Left forelimb (tissue), 1 donor: ENCODE data around the gene CTNNA2.

Experiments
- DNase-seq: peaks from one replicate; pipeline ENCODE4 v3.0.0-alpha.2; 2018; ENCODE audit warnings: low spot score

Gene CTNNA2

DNA sequence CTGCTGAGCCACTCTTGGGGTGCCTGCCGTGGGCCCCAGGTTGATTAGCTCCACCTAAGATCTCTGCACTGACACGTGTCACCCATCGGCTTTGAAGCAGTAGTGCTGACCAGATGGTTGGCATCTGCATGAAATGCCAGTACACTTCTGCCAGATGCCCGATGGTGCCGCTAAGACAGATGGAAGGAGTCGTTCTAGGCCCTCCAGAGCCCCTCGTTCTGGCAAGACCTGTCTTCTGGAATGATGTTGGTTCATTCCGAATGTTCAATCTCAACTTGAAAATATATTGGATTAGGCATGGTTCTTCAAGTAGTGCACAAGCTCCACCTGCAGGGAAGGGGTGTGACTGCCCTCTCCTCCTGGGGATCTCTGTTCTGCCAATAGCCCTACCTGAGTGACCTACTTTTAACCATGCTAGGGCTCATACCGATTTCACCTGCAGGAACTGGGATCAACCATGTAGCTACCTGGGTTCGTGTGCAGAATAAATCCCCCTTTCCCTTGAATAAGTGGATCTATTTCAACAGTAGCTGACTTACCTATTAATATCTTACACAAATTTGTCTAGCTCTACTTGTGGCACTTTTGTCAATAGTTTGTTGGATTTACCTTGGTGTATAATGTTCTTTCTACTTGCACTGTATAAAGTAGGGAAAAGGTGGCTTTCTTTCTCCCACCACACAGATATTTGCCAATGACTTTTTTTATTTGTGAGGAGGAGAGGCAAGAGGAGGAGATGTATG is 342.6 kb downstream of the CTNNA2 start:
- no peak for DNase-seq

DNA sequence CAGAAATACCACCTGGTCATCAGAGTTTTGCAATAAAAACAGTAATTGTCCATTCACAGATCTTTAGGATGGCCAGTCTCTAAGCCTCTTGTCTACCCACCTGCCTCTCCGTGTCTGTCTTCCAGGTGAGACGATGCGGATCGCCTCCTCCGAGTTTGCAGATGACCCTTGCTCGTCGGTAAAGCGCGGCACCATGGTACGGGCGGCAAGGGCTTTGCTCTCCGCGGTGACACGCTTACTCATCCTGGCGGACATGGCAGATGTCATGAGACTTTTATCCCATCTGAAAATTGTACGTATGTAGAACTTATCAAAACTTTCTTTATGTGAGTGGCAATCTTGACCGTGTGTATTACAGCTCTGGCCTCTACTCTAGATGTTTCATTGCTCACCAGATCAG is 345.0 kb downstream of the CTNNA2 start:
- no peak for DNase-seq

- no peak for DNase-seq
These were observed 347.6 kb downstream of the CTNNA2 start for GRCh38 chr2:79860228-79861058.

GRCh38 chr2:79861059-79861374 is 348.2 kb downstream of the CTNNA2 start:
- DNase-seq = no peak

- DNase-seq = no peak
These were observed 349.9 kb downstream of the CTNNA2 start for GRCh38 chr2:79862756-79863155.

- no peak for DNase-seq
These were observed 359.8 kb downstream of the CTNNA2 start for GRCh38 chr2:79872656-79873055.

- no peak for DNase-seq
These were observed 361.2 kb downstream of the CTNNA2 start for GRCh38 chr2:79874015-79874414.

DNA sequence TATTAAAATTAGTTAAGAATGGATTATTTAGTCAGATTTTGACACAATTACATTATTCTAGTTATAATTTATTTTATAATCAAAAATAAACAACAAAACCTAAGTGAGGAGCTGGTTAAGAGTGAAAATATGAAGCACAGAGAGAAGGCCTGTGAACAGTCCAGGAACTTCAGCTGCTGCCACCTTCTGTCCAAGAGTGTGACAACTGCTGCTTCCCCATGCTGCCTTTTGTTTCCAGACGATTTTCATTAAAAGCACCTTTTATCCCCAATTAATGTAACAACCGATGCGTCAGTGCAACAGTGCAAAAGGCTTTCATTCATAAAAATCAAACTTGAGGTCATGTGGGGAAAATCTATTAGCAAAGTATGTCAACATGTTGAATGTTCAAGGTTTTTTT is 363.6 kb downstream of the CTNNA2 start:
- DNase-seq = no peak

- DNase-seq = no peak
These were observed 369.7 kb downstream of the CTNNA2 start for GRCh38 chr2:79882548-79882947.

- no peak for DNase-seq
These were observed 375.0 kb downstream of the CTNNA2 start for GRCh38 chr2:79887747-79888374.

DNA sequence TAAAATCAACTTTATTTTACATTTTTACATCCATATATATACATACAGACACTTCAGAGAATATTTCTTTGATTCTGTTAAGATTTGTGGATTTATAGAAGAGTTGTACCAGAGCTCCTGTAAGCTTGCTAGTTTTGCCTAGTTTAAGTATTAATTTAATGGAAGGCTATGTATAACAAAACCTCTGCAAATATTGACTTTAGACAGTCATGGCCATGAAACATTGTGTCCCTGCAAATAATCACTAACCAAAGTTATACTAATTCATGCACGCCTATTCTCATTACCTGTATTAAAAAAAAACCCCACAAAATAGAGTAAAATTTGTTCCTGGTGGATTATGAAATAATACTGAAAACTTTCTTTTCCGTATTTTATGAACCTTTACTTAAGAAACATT is 379.3 kb downstream of the CTNNA2 start:
- DNase-seq = no peak

DNA sequence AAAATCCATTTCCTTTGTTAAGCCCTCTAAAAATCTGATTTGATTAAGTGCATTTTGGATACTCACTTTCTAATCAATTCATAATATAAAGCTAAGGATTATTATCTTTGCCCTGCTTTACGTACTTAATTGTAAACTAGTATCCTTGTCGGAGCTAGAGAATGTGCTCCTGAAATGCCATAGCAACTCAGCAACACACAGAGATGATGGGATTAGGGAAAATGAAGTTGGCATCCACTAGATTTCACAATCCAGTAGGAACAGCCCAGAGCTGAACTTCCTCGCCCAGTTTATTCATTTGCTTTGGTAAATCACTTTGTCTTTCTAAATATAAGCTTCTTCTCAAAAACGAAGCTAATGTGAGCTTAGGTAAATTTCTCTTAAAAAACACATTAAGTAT is 386.3 kb downstream of the CTNNA2 start:
- DNase-seq = no peak

- no peak for DNase-seq
These were observed 388.3 kb downstream of the CTNNA2 start for GRCh38 chr2:79901161-79901560.

- DNase-seq = no peak
These were observed 390.6 kb downstream of the CTNNA2 start for GRCh38 chr2:79903222-79904000.

- DNase-seq = no peak
These were observed 393.5 kb downstream of the CTNNA2 start for GRCh38 chr2:79906139-79906890.

GRCh38 chr2:79909521-79909920 is 396.7 kb downstream of the CTNNA2 start:
- DNase-seq = no peak

DNA sequence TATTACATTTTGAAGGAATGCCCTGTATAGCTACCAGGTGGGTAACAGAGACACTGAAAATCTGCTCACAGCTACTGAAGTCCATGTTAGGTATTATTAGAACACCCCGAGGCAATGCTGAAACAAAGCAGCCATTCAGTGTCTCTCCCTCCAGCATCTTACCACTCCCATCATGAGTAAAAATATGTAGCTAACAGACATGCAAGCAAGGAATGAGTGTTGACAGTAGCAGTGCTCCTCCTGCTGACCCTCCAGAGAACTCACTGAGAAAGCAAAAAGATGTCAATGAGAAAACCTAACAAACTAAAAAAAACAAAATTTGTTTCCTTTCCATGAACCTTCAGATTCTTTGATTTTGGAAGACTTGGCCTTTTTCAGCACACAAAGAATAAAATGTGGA is 397.8 kb downstream of the CTNNA2 start:
- DNase-seq = no peak

GRCh38 chr2:79915455-79915854 is 402.6 kb downstream of the CTNNA2 start:
- DNase-seq = no peak

- no peak for DNase-seq
These were observed 403.4 kb downstream of the CTNNA2 start for GRCh38 chr2:79916285-79916684.

- no peak for DNase-seq
These were observed 407.7 kb downstream of the CTNNA2 start for GRCh38 chr2:79920512-79921076.

DNA sequence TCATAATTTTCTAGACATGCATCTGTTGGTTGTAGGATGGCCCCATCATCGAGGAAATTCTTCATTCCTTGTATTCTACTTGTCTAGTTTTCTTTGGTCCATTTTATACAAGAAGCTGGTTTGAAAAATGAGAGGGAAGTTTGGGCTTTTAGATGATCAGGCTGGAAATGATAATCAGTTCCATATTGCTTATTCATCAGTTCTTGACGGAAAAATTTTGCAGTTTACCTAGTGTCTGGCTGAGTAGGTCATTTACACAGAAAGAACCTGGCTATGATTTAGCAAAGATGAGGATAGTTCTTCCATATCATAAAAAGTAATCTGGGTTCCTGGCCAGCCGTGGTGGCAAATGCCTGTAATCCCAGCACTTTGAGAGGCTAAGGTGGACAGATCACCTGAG is 416.8 kb downstream of the CTNNA2 start:
- DNase-seq = no peak
